GM21515 (cell line): ENCODE data around the gene ESRRA.
A peak's percentile ranks its signal among the peaks of the same experiment; 100 is the strongest.

Experiments
- ATAC-seq: cut with Tn5 transposase; IDR thresholded peaks from one replicate; pipeline ENCODE4 v1.9.1; 2021; ENCODE audit not compliant: unreplicated experiment

Gene ESRRA

DNA sequence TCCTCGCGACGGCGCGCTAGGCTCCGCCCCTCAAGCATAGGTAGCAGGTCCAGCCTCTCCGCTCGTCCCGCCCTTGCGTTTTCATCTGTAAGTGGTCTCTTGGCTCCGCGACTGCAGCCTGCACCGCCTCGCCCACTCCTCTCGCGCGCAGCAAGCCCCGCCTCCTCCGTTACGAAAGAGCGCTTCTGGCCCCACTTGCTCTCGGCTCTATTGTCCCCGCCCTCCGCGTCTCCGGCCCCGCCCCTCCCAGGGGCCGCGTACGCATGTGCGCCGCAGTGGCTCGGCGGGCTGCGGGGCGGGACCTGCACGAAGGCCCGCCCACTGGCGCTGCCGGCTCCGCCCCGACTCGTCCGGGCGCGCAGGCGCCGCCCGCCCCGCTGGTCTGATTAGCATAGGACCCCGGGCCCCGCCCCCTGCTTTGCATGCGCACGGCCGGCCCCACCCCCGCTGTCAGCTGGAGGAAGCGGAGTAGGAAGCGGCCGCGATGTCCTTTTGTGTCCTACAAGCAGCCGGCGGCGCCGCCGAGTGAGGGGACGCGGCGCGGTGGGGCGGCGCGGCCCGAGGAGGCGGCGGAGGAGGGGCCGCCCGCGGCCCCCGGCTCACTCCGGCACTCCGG is at the start of gene ESRRA:
ESRRA (plus strand) TSS at position 450 of the 616 bp plus-strand sequence. CDS start 1,656 bp downstream, outside the sequence.
- peak; percentile 63 for ATAC-seq

- ATAC-seq: no peak
Observed at GRCh38 chr11:64256300-64256699, 49.0 kb upstream of the ESRRA start.

DNA sequence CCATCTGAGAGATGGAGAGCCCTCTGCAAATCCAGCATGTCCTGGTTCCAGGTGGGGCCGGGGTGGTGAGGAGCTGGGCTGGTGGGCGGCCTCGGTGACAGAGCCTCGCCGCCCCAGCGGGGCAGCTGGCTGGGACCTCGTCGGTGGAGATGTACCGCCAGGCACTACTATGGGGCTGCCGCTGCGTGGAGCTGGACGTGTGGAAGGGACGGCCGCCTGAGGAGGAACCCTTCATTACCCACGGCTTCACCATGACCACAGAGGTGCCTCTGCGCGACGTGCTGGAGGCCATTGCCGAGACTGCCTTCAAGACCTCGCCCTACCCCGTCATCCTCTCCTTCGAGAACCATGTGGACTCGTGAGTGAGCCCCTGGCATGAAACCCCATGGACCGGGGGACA is 47.0 kb upstream of the ESRRA start:
- no peak for ATAC-seq

DNA sequence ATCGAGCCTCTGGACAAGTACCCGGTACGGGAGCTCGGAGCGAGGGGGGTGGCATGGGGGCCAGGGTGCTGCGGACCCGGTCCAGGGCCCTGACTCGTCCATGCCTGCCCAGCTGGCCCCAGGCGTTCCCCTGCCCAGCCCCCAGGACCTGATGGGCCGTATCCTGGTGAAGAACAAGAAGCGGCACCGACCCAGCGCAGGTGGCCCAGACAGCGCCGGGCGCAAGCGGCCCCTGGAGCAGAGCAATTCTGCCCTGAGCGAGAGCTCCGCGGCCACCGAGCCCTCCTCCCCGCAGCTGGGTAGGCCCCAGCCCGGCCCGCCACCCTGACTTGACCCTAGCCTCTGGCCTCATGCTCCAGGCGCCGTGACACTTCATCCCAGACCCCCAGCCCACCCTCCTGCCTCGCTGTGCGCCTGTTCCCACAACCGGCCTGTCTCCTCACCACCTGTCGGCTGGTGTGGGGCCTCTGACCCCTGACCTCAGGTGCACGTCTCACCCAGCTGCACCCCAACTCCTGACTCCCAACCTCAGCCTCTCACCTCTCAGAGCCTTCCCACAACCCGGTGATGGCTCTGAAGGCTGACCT is 46.3 kb upstream of the ESRRA start:
- no peak for ATAC-seq

DNA sequence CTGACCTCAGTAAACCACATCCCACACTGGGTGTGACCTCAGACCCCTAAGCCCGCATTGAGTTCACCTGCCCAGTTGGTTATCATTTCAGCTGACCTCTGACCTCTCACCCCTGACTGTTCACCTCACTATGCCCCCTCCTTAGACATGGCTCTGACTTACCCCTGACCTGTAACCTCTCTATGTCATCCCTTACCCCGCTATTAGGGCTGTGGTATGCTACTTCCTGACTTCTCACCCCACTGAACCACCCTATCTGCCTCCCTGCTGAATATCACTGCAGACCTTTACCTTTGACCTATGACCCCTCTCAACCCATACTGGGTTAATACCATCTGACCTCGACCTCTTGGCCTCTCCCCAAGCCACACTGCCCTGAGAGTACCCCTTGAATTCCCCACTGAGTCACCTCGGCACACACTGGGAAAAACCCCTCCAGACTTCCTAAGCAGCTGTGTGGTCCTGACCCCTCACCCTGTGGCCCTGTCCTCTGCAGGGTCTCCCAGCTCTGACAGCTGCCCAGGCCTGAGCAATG is 45.7 kb upstream of the ESRRA start:
- no peak for ATAC-seq

- no peak for ATAC-seq
Observed at GRCh38 chr11:64260147-64260708, 45.1 kb upstream of the ESRRA start.

DNA sequence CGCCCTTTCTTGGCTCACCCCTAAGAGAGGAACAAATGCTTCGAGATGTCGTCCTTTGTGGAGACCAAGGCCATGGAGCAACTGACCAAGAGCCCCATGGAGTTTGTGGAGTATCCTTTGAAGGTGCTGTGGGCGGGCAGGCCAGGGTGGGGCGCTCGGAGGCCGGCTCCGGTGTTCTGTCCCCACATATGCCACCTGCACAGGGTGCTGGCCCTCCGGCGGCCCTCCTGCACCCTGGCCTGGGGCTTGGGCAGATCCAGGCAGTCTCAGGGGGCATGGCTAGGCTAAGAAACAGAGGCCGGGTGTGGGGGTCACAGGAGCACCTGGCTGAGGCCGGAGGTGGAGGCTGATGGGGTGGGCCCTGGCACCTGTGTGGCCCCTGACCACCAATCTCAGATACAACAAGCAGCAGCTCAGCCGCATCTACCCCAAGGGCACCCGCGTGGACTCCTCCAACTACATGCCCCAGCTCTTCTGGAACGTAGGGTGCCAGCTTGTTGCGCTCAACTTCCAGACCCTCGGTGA is 43.7 kb upstream of the ESRRA start:
- no peak for ATAC-seq

DNA sequence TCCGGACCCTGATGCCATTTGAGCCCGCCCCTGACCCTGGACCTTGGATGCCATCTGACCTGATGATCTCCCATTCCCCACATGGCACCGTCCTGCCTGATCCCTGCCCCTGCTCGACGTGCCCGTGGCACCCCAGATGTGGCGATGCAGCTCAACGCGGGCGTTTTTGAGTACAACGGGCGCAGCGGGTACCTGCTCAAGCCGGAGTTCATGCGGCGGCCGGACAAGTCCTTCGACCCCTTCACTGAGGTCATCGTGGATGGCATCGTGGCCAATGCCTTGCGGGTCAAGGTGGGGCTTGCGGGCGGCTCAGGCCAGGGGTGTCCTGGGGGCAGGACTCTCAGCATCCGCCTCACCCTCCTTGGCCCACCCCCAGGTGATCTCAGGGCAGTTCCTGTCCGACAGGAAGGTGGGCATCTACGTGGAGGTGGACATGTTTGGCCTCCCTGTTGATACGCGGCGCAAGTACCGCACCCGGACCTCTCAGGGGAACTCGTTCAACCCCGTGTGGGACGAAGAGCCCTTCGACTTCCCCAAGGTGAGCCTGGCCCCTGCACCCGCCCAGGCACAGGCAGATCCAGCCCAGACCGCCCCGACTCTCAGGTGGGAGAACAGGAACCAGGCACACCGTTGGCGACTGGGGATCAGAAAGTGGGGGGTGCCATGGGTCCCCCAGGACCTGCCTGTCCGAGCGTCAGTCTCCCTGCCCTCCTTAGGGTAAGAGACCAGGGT is 42.9 kb upstream of the ESRRA start:
- ATAC-seq: no peak

DNA sequence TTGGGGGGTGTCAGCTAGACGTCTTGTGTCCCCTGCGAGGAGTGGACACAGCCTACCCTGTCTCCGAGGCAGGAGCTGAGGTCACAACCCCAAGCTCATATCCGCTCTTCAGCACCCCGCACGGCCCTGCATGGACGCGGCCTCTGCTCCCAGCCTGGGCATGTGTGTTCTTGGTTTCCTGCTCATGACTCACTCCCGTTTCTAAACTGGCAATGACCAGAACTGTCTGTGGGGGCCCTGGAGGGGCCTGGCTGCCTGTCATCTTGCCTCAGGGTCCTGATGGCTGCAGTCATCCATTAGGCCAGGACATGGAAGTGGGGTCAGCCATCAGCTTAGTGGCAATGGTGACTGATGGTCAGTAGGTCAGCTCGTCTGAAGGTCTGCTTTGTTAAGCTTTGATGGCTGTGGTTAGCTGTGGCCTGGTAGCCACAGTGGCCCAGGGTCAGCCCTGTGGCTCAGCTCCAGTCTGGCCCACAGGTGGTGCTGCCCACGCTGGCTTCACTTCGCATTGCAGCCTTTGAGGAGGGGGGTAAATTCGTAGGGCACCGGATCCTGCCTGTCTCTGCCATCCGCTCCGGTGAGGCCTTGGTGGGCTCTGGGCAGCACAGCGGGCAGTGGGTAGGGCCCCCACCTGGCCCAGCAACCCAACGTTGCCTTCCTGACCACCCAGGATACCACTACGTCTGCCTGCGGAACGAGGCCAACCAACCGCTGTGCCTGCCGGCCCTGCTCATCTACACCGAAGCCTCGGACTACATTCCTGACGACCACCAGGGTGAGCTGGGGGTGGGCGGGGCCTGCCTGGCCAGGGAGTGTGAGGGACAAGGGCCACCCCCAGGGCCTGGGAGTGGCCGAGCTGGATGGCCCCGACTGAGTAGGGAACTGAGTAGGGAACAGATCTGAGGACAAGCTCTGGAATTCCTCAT is 42.0 kb upstream of the ESRRA start:
- no peak for ATAC-seq

GRCh38 chr11:64263947-64264317 is 41.4 kb upstream of the ESRRA start:
- no peak for ATAC-seq

DNA sequence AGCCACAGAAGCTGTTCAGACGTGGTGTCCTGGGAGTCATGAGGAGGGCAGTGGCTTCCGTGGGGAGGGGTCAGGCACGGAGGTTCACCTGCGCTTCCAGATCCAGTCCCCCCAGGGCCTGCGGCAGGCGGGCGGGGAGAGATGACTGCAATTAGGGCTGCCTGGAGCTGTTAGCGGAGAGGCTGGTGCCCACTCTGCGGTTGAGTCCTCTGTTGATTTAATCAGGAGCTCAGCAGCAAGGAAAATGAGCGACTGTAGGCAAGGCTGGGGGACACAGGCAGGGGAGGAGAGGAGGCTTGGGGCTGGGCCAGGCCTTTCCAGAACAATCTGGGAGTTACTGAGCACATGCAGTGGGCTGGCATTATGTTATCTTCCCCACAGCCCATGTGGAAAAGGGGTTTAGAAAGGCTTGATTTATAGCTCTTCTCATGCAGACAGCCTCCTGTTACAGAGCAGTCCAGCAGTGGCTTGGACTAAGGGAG is 40.9 kb upstream of the ESRRA start:
- ATAC-seq: no peak

DNA sequence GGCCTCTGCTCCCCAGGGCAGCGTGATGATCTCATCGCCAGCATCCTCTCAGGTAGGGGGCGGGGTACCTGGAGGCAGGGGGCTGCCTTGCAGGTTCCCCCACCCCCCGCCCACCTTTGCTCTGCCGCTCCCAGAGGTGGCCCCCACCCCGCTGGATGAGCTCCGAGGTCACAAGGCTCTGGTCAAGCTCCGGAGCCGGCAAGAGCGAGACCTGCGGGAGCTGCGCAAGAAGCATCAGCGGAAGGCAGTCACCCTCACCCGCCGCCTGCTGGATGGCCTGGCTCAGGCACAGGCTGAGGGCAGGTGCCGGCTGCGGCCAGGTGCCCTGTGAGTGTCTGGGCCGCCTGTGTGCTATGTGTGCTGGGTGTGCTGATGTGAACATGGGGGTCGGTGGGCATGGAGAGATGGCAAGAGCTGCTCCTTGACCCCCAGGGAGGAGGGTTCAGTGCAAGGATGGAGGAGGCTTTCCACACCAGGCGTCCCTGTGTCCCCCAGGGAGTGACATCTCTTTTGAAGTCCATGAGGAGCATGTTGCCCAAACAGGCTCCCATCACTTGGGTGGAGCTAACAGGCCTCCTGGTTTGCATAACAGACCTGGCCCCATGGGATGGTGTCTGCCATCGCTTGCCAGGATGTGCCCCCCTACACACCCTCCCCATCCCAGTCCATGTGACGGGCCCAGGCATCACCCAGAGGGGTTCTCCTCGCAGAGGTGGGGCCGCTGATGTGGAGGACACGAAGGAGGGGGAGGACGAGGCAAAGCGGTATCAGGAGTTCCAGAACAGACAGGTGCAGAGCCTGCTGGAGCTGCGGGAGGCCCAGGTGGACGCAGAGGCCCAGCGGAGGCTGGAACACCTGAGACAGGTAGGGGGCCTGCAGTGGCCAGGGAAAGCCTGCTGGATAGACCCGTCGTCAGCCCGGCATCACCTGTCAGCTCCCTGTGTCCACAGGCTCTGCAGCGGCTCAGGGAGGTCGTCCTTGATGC is 39.9 kb upstream of the ESRRA start:
- ATAC-seq: no peak

GRCh38 chr11:64266339-64266738 is 39.0 kb upstream of the ESRRA start:
- no peak for ATAC-seq

GRCh38 chr11:64267207-64267945 is 37.9 kb upstream of the ESRRA start:
- ATAC-seq: no peak

DNA sequence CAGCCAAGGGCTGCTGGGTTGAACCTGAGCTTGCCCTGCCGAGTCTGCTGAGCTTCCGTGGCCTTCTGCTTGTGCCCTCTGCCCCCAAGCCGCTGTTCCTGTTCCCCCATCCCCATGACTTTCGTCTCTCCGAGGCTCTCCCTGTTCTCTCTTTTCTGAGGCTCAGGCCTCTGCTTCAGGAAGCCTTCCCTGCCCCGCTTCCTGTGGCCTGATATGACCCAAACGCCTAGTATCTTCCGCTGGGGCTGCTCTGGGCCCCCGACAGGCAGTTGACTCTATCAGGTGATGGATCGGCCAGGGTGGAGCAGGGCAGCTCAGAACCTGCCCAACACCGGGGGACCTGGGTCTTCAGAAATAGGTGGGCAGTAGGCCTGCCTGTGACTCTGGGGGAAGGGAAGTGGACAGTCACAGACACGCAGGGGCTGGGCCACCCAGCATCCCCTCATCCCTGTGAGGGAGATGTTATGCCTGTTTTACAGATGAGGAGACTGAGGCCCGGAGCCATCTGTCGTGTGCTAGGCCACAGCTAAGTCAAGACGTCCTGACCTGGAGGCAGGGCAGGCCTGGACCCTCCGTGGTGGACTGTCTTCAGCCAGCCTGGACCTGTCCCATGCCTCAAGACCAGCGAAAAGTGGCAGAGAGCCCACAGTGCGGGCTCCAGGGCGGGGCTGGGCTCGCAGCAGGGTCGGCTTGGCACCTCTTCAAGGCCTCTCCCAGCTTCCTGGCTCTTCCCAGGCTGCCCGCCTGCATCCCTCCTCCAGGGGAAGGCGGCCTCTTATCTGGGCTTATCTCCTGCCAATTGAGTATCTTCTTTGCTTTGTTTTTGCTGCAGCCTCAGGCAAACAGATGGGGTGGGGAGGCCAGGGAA is 37.1 kb upstream of the ESRRA start:
- no peak for ATAC-seq

DNA sequence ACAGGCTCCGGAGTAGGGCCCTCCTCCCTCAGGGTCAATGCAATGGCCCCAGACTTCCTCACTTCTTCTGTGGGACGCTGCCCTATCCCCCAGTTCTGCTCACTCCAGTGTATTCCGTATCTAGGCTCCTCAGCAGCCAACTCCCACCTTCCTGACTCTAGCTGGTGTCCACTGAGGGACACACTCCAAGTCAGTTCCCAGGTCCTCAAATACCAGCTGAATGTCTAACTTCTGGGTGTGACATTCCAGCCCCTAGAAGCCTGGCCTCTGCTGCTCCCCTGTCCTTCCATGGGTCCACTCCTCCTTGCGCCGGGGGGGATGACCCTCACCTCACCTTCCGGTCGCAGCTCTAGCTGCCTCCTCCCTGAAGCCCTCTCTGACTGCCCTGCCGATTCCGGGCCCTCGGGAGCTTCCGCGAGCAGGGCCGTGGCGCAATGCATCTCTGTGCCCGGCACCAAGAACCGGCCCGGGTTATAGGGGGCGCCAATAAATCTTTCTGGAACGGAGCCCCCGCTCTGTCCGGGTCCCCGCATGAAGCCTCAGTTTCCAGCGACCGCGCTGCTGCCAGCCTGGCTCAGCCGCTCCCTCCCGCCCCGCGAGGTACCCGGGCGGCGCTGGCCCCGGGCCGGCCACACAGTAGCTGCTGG is 36.3 kb upstream of the ESRRA start:
- peak; percentile 17 for ATAC-seq
